Measurements from ENCODE around the gene DHRS7C.

DNA sequence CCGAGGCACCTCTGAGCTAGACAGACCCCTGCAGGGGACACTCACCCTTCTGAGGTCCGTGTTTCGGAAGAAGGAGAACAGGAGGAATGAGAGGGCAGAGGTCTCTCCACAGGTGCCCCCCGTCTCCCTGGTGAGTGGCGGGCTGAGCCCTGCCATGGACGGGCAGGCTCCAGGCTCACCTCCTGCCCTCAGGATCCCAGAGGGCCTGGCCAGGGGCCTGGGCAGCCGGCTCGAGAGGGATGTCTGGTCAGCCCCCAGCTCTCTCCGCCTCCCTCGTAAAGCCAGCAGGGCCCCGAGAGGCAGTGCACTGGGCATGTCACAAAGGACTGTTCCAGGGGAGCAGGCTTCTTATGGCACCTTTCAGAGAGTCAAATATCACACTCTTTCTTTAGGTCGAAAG is 62.8 kb downstream of the DHRS7C start:
- TF ChIP-seq, protein P1, sequence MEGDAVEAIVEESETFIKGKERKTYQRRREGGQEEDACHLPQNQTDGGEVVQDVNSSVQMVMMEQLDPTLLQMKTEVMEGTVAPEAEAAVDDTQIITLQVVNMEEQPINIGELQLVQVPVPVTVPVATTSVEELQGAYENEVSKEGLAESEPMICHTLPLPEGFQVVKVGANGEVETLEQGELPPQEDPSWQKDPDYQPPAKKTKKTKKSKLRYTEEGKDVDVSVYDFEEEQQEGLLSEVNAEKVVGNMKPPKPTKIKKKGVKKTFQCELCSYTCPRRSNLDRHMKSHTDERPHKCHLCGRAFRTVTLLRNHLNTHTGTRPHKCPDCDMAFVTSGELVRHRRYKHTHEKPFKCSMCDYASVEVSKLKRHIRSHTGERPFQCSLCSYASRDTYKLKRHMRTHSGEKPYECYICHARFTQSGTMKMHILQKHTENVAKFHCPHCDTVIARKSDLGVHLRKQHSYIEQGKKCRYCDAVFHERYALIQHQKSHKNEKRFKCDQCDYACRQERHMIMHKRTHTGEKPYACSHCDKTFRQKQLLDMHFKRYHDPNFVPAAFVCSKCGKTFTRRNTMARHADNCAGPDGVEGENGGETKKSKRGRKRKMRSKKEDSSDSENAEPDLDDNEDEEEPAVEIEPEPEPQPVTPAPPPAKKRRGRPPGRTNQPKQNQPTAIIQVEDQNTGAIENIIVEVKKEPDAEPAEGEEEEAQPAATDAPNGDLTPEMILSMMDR (IDR thresholded peaks at IDR 0.05; ENCODE audit: insufficient read depth, low read depth, low read length) = no peak
- TF ChIP-seq EZH2 (IDR thresholded peaks at IDR 0.05; ENCODE audit: insufficient read depth, low read length) = no peak

Data from astrocyte (in vitro differentiated cells and primary cell).